Kidney (tissue), 14 donors: ENCODE measurements around the gene LRRFIP1. TPM values are rescaled to one million over a fixed set of nuclear protein-coding genes. Genes with fewer than 3 reads are reported as not detected.
"Not testable (repeated sequence)": the region's sequence is repeated elsewhere in the genome, so short reads cannot be mapped to it uniquely, and the experiment has no call there.

Experiments used
- DNase-seq, 5 donors: peaks; one replicate each; pipeline ENCODE4 v3.0.0-alpha.2; 2013 to 2020
- FAIRE-seq: peaks from 2 replicates; lab custom pipeline; 2012; peaks lifted over from hg19 to GRCh38; lab: Jason Lieb, UNC
- H3K27ac ChIP-seq, 2 donors: one replicate each; pipeline ENCODE4 v1.7.0; 2013; ENCODE audit warnings: low read depth in 2 of 2, low read length in 2 of 2, inconsistent platforms in 1 of 2
- H3K27me3 ChIP-seq: one replicate; pipeline ENCODE4 v1.7.1; 2013; ENCODE audit warnings: low read length, inconsistent platforms; ENCODE audit not compliant: control insufficient read depth, insufficient read depth
- H3K36me3 ChIP-seq, 3 donors: one replicate each; pipeline versions ENCODE4 v1.7.0 to v1.7.1; 2013; ENCODE audit warnings: low read length in 3 of 3, control low read depth in 1 of 3, inconsistent platforms in 1 of 3; ENCODE audit not compliant: insufficient read depth in 3 of 3, control insufficient read depth in 2 of 3
- H3K4me1 ChIP-seq, 3 donors: one replicate each; pipeline versions ENCODE4 v1.7.0 to v1.7.1; 2013; ENCODE audit warnings: low read length in 3 of 3, inconsistent platforms in 1 of 3, low read depth in 1 of 3; ENCODE audit not compliant: control insufficient read depth in 2 of 3, insufficient read depth in 2 of 3
- H3K4me3 ChIP-seq, 3 donors: one replicate each; pipeline versions ENCODE4 v1.7.0 to v1.8.1; 2013; ENCODE audit warnings: low read length in 3 of 3, control low read depth in 1 of 3, inconsistent platforms in 1 of 3
- H3K9ac ChIP-seq, 3 donors: one replicate each; pipeline versions ENCODE4 v1.7.0 to v1.7.1; 2013; ENCODE audit warnings: low read length in 3 of 3, control low read depth in 1 of 3, inconsistent platforms in 1 of 3
- H3K9me3 ChIP-seq, 3 donors: one replicate each; pipeline versions ENCODE4 v1.7.0 to v1.7.1; 2013; ENCODE audit warnings: low read length in 3 of 3, control low read depth in 1 of 3, inconsistent platforms in 1 of 3; ENCODE audit not compliant: control insufficient read depth in 2 of 3, insufficient read depth in 1 of 3
- CTCF ChIP-seq: IDR thresholded peaks from 3 replicates; pipeline ENCODE4 v1.5.1; 2012; ENCODE audit warnings: mild to moderate bottlenecking, moderate library complexity, borderline replicate concordance; ENCODE audit not compliant: insufficient read depth; ENCODE audit errors: extremely low read depth
- intact Hi-C: fragments of 100-400 bp; cut with DNase I; formaldehyde crosslinking; loops from one replicate; pipeline ENCODE4 v1.11.1; 2022
- polyA plus RNA-seq: library from polyadenylated mRNA; stranded (reverse); fragments of 350-450 nt; fragmentation: Illumina TruSeq; extraction: RNeasy Lipid Tissue Mini Kit (QIAGEN cat#74804); gene quantifications from one replicate; pipeline ENCODE4 v1.2.3, GENCODE V29; 2014; ENCODE audit warnings: low read depth, low replicate concordance; ENCODE audit not compliant: insufficient read depth
- total RNA-seq: library from RNA; stranded (reverse); fragmentation: NEBNext Ultra II Directional; extraction: Animal tissue kit (Norgen Biotek cat#: 25700); gene quantifications from one replicate; pipeline ENCODE4 v1.2.1, GENCODE V29; 2021
- donor health status: control.
- donor health status: control.
- donor health status: control.
- donor health status: control.
- donor health status: control.
- donor health status: DM: yes; HTN: yes; CAD: no.
- donor health status: Normal renal cell carcinoma (clear cell type).

Gene LRRFIP1
- total and polyA plus RNA-seq, 2 donors from 2014 or later: 39.1 to 204 TPM

- Histone ChIP-seq H3K27me3 (no peaks in the 10 kb centered on the region), H3K9me3 (no peaks in the 10 kb centered on the region), H3K27ac (peak overlapping the region; percentile 27 to 76), H3K4me1 (peaks cover 8 to 32% (median 27%) of the 10 kb centered on the region in 3 donors), H3K4me3 (no peak overlapping the region), H3K9ac (peak overlapping the region in 1 of 3 donors; percentile 56), H3K36me3 (no peaks in the 10 kb centered on the region)
- DNase-seq: peak in 1 of 5 donors; percentile 58
- no peak for FAIRE-seq
- TF ChIP-seq CTCF: no peak
- intact Hi-C loops: no loop called here
These were observed 36.2 kb downstream of the LRRFIP1 start for GRCh38 chr2:237663517-237664110.

GRCh38 chr2:237664151-237664550 lies 36.8 kb downstream of the LRRFIP1 start:
- Histone ChIP-seq H3K9me3 (no peaks in the 10 kb centered on the region), H3K9ac (no peak overlapping the region), H3K4me1 (peaks cover 11 to 33% (median 30%) of the 10 kb centered on the region in 3 donors), H3K36me3 (no peaks in the 10 kb centered on the region), H3K4me3 (no peak overlapping the region), H3K27ac (peak overlapping the region; percentile 27 to 76), H3K27me3 (no peaks in the 10 kb centered on the region)
- DNase-seq (peak in 1 of 5 donors; percentile 88), FAIRE-seq (no peak)
- intact Hi-C loops: no loop called here
- TF ChIP-seq CTCF: no peak

DNA sequence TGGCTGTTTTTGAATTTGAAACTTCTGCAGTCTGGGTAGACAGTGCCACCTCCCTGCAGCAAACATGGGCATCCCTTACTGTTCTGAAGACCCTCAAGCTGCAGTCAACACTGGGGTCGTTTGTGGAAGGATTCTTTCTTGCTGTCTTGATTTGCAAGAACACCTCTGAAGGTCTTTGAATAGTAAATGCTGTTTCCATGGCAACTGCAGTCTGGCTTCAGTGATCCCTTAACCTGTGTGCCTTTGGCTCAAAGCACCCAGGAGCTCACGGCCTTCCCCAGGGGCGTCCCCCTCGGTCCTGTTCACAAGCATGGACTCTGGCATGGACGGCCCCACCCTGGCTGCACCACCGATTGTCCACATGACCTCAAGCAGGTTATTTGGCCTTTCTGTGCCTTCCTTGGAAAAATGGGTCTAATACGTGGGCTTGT lies 38.3 kb downstream of the LRRFIP1 start:
- Histone ChIP-seq H3K27ac (peak overlapping the region; percentile 42 to 61), H3K36me3 (no peaks in the 10 kb centered on the region), H3K9ac (no peak overlapping the region), H3K4me3 (no peak overlapping the region), H3K27me3 (no peaks in the 10 kb centered on the region), H3K9me3 (no peaks in the 10 kb centered on the region), H3K4me1 (peaks cover 17 to 42% (median 38%) of the 10 kb centered on the region in 3 donors)
- no peak for FAIRE-seq
- TF ChIP-seq CTCF: no peak
- peak; percentile 70 to 91 (median 82) for DNase-seq
- intact Hi-C loops: no loop called here

DNA sequence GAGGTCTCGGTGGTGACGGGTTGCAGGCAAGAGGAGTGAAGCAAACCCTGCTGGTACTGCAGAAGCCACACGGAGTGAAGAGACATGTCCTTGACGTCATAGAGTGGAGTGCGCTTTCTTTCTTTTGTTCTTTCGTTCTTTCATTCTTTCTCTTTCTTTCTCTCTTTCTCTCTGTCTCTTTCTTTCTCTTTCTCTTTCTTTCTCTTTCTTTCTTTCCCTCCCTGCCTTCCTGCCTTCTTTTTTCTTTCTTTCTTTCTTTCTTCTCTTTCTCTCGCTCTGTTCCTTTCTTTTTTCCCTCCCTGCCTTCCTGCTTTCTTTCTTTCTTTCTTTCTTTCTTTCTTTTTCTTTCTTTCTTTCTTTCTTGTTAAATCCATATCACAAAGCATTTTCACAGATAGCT lies 39.2 kb downstream of the LRRFIP1 start:
- intact Hi-C loops: no loop called here
- FAIRE-seq: no peak
- no peak overlapping the region for H3K9ac ChIP-seq
- no peaks in the 10 kb centered on the region for H3K9me3 ChIP-seq
- H3K27me3 ChIP-seq: no peaks in the 10 kb centered on the region
- peak in 1 of 5 donors; percentile 28 for DNase-seq
- H3K4me1 ChIP-seq: peaks cover 20 to 35% (median 34%) of the 10 kb centered on the region in 3 donors
- H3K4me3 ChIP-seq: no peak overlapping the region
- no peaks in the 10 kb centered on the region for H3K36me3 ChIP-seq
- no peak overlapping the region for H3K27ac ChIP-seq
- TF ChIP-seq CTCF: no peak

GRCh38 chr2:237667050-237667576 lies 39.7 kb downstream of the LRRFIP1 start:
- H3K9ac ChIP-seq, H3K9me3 ChIP-seq, H3K4me3 ChIP-seq, intact Hi-C loops, FAIRE-seq, H3K27ac ChIP-seq, H3K36me3 ChIP-seq, H3K27me3 ChIP-seq: not testable (repeated sequence)
- DNase-seq: peak in 1 of 5 donors; percentile 33
- H3K4me1 ChIP-seq: peaks cover 20 to 32% (median 32%) of the 10 kb centered on the region in 3 donors
